HuH-7.5 (cell line): ENCODE results near the gene DRC3.
"Not testable (repeated sequence)": the region's sequence is repeated elsewhere in the genome, so short reads cannot be mapped to it uniquely, and the experiment has no call there.

Experiments used
- DNase-seq: peaks from one replicate; pipeline ENCODE4 v3.0.0; 2011; ENCODE audit warnings: low spot score

The DRC3 gene

GRCh38 chr17:17940441-17940911, 32.2 kb upstream of the DRC3 start:
- DNase-seq = no peak

GRCh38 chr17:17941015-17941414, 31.6 kb upstream of the DRC3 start:
- no peak for DNase-seq

- DNase-seq = no peak
Measured at GRCh38 chr17:17942846-17943245, 29.8 kb upstream of the DRC3 start.

- DNase-seq = no peak
Measured at GRCh38 chr17:17943281-17943984, 29.2 kb upstream of the DRC3 start.

GRCh38 chr17:17944242-17944641, 28.4 kb upstream of the DRC3 start:
- DNase-seq = no peak

GRCh38 chr17:17944743-17945142, 27.9 kb upstream of the DRC3 start:
- DNase-seq = no peak

GRCh38 chr17:17946093-17946492, 26.6 kb upstream of the DRC3 start:
- no peak for DNase-seq

- DNase-seq = no peak
Measured at GRCh38 chr17:17947309-17947708, 25.4 kb upstream of the DRC3 start.

GRCh38 chr17:17947966-17948365, 24.7 kb upstream of the DRC3 start:
- DNase-seq = no peak

GRCh38 chr17:17950347-17950746, 22.3 kb upstream of the DRC3 start:
- no peak for DNase-seq

- DNase-seq = no peak
Measured at GRCh38 chr17:17950806-17951205, 21.9 kb upstream of the DRC3 start.

GRCh38 chr17:17951524-17951923, 21.1 kb upstream of the DRC3 start:
- no peak for DNase-seq

GRCh38 chr17:17952691-17953090, 20.0 kb upstream of the DRC3 start:
- DNase-seq = no peak

GRCh38 chr17:17954079-17954478, 18.6 kb upstream of the DRC3 start:
- DNase-seq = no peak

GRCh38 chr17:17955790-17956341, 16.8 kb upstream of the DRC3 start:
- not testable (repeated sequence) for DNase-seq

- no peak for DNase-seq
Measured at GRCh38 chr17:17957584-17957916, 15.1 kb upstream of the DRC3 start.

- DNase-seq = no peak
Measured at GRCh38 chr17:17958982-17959381, 13.7 kb upstream of the DRC3 start.

- no peak for DNase-seq
Measured at GRCh38 chr17:17959520-17960361, 12.9 kb upstream of the DRC3 start.

GRCh38 chr17:17960500-17961030, 12.1 kb upstream of the DRC3 start:
- DNase-seq = no peak

GRCh38 chr17:17963066-17963465, 9.6 kb upstream of the DRC3 start:
- DNase-seq = no peak

GRCh38 chr17:17963694-17964436, 8.8 kb upstream of the DRC3 start:
- no peak for DNase-seq

- DNase-seq = no peak
Measured at GRCh38 chr17:17964710-17965109, 8.0 kb upstream of the DRC3 start.
